COLO829 (cell line): ENCODE results near the gene ERCC6L.

ENCODE experiments used
- DNase-seq: peaks from one replicate; pipeline ENCODE4 v3.0.0; 2012; ENCODE audit warnings: low spot score

The ERCC6L gene

GRCh38 chrX:72169008-72169728 lies 69.7 kb downstream of the ERCC6L start:
- no peak for DNase-seq

GRCh38 chrX:72165551-72165950 lies 73.3 kb downstream of the ERCC6L start:
- DNase-seq: no peak

- no peak for DNase-seq
These were observed 79.1 kb downstream of the ERCC6L start for GRCh38 chrX:72159769-72160168.

GRCh38 chrX:72158773-72159172 lies 80.1 kb downstream of the ERCC6L start:
- DNase-seq: no peak
